NCI-H460 (cell line): ENCODE measurements around the gene KSR2. TPM values are rescaled to one million over a fixed set of nuclear protein-coding genes. Genes with fewer than 3 reads are reported as not detected.

Experiments
- DNase-seq: peaks from one replicate; pipeline ENCODE4 v3.0.0-alpha.2; 2016; ENCODE audit warnings: low read depth; ENCODE audit errors: extremely low read depth
- total RNA-seq: library from RNA; depleted of rRNA; stranded (reverse); fragments of >200 nt; shearing (Covaris generic); gene quantifications from 2 replicates; pipeline ENCODE4 v1.2.3, GENCODE V29; 2014; rRNA removed

Gene KSR2
- total RNA-seq, 1 experiment from 2014 or later, result not detected

DNA sequence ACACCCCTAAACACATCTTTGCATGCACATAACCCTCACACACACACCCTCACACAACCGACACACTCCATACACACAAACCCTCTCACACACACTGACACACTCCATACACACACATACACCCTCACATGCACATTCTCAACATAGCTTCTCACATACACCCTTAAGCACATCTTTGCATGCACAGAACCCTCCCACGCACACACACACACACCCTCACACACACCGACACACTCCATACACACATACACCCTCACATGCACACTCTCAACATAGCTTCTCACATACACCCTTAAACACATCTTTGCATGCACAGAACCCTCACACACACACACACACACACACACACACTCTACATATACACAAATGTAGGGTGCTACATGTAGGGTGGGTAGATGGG, 534.9 kb downstream of the KSR2 start:
- no peak for DNase-seq

DNA sequence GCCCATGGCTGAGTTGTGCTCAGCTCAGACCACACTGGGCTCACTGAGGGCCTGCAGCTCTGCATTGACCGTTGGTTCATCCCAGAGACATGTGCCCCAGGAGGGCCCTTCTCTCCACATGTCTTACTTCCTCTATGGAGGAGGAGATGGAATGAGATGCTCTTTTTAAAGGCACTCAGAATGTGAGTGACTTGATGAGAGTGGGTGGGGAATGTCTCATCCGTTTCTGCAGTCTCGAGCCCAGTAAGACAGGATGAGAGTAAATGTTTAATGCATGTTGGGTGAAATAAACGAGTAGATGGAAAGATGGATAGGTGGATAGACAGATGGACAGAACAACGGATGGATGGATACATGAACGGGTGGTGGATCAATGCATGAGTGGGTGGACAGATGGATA, 538.5 kb downstream of the KSR2 start:
- no peak for DNase-seq

DNA sequence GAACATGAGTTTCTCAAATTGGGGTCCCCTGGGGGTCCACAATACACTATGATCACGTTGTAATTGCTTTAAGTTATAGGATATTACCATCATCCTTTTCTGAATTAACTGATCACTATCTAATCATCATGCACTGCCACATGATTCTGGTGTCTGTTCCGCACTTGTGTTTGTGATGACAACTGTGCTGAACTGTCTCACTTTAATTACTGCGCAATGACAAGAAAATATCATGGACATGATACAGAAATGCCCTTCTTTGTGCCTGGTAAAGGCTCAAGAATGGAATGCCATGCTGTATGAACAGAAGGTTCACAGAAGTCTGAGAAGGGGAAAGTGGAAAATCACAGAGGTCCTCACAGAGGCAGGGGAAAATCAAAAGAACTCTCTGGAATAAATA, 541.6 kb downstream of the KSR2 start:
- DNase-seq, result no peak

DNA sequence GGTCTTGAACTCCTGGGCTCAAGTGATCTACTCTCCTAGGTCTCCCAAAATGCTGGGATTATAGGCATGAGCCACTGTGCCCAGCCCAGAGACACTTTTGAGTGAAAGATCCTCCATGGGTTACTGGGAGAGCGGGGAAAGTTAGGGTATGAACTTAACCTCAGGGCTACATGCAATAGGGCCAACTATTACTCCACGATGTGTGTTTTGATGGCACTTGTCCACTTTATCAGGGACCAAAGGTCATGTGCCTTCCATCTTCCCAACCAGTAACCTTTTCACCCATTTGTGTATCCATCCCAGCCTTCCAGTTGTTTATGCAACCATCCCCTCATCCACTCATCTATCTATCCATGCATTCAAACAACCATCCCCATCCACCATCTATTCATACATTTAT, 546.8 kb downstream of the KSR2 start:
- DNase-seq, result no peak

DNA sequence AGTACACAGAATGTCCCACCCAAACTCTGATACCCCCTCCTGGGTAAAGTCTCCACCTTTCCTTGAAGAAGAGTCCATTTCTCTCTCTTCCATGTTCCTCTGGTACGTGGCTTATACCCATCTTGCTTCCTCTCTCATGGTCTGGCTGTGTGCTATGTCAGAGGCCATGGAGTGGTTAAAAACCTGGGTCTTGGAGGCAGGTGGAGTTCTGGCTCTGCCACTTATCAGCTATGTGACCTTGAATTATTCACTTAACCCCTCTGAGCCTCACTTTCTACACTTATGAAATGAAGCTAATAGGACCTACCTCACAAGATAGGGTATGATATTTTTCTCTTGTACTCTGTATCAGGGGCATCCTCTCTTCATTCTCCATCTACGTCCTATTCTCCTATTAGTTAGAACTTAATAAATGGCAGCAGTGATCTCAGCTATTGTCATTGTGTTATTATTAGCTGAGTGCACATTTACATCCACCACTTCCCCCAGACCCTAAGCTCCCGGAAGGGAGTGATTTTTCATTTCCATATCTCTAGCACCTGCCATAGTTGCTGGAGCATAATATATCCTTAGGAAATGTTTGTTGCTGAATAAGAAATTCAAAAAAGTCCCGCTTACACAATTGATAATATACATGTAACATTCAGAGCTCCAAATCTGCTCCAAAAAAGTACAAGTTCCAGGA, 547.6 kb downstream of the KSR2 start:
- no peak for DNase-seq

DNA sequence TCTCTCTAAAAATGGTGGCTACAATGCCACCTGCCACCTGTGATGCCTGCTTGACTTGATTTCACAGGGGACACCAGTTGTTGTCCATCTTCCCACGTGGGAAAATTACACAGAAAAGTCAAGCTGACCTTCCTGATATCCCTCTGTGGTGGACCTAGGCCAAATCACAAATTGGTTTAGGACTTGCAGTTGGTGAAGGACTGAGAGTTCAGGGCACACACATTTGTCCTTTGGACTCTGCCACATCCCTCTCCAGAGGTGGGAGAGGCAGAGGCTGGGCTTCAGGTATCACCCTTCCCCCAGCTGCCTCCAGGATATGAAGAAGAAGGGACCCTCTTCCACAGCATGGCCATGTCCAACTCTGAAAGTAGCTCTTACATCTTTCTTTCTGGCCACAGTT, 551.8 kb downstream of the KSR2 start:
- no peak for DNase-seq

DNA sequence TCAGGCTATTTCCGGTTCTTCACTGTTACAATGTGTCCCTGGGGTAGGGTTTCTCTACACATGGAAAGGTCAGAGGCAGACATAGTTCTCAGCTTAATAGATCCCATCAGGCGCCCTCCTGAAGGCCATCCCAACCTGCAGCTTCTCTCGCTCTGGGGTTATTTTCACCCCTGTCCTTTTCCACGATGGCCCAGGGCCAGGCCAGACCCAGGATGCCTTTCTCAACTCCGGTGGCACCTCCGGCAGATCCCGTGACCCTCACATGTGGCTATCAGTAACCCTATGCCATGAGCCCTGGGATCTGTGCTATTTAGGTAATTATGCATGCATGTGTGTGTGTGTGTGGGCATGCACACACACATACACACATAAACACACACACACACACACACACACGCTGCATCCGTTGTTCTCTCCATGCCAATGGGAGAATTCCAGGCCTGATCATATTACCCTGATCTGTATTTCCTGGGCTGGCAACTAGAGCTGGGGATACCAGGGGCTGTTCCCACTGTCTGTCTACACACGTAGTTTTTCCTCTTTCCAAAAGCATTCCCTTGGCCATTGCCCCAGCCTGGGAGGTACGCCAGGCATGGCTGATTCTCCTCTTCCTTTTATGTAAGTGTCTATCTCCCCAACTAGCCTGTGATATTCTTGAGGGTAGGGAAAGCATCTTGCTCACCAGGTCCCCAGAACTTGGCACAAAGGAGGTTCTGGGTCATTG, 556.2 kb downstream of the KSR2 start:
- no peak for DNase-seq

DNA sequence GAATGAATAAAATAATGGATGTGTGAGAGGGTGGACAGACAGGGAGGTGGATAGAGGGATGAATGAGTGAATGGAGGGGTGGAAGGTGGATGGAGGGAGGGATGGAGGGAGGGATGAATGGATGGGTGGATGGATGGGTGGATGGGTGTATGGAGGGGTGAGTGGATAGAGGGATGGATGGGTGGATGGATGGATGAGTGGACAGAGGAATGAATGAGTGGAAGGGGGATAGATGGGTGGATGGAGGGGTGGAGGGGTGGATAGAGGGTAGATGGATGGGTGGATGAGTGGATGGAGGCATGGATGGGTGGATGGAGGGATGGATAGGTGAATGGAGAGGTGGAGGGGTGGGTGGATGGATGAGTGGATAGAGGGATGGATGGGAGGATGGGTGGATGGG, 559.5 kb downstream of the KSR2 start:
- no peak for DNase-seq

DNA sequence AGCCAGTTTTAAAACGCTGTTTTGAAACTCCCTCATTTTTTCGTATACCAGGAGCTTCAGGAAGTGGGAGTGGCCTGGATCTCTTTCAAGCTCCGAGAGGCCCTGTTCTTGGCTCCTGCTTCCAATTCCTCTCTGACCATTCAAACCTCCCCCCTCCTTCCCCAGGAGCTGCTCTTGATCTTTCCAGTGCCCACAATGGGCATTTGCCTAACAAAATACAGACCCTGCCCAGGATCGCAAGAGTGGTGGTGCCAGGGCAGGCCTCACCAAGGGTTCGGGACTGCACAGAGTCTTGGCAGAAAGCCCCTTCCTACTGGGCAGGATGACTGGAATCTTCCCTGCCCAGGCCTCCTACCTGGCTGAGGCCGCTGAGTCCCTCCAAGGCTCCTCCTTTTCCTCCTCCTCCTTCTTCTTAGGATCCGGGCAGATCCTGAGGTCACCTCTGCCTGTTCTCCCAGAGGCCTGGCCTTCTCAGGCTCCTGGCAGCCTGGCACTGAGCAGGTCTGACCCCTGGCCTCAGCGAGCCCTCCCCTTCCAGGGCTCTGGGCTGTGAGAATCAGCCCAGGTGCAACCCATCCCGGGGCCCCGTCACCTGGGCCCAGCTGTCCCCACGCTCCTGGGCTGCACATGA, 560.5 kb downstream of the KSR2 start:
- DNase-seq, result no peak

DNA sequence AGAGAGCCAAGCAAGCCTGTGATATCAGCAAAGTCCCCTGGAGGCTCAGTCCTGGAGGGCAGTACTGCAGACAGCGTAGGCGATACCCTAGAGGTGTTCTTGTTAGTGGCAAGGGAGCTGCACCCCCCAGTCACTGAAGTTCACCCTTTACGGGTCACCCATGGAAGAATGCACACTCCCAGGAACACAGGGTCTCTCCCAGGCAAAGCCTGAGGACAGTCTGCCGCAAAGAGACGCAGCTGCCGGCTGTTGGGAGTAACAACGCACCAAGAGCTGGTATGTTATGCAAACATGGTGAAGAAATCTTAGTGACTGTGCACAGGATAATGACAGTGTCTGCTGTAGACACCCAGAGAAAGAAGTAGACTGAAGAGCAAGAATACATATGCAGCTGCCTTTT, 563.9 kb downstream of the KSR2 start:
- DNase-seq, result no peak

DNA sequence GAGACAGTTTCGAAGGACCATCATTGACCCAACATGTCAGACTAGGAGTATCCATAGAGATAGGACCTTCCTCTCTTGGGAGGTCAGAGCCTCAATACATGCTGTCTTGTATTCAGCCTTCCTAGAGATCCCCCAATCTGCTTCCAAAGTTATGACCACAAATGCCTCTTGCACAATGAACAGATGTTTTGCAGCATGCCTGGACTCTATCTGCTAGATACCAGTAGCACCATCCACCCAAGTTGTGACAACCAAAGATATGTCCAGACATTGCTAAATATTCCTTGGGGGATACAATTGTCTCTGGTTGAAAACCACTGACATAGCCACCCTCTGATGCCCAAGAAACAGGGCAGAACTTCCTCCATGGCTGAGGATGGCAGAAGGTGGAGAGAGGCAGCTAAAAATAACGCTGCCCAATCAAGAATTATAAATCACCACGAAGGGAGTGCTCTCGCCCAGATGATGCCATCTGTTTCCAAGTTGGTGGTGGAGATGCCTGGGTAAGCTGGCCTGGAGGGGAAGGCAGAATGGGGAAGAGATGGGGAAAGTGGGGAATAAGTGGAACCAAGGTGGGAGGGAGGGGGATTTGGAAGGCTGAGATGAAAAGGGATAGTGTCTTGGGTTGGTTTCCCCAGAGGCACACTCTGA, 564.5 kb downstream of the KSR2 start:
- no peak for DNase-seq

DNA sequence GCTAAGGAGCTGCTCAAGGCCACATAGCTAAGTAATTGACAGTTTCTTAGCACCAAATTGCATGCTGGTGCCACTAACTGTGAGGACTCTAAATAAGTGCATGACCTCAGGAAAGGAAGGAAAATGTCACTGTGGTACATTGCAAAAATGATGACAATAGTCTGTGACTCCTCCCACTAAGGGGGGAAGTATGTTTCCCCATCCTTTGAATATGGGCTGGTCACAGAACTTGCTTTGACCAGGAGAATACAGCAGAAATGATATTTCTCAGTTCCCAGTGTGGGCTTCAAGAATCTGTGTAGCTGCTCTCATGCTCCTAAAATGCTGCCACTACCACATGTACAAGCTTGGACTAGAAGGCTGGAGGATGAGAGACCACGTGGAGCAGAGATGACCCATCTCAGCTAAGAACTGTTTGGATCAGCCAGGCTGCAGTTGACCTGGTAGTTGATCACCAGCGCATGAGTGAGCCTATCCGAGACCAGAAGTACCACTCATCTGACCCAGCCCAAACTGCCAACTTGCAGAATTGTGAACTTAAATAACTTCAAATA, 565.1 kb downstream of the KSR2 start:
- DNase-seq, result no peak

Other genes with a start within 250 kb of the KSR2 start
- gene RFC5, start 47.7 kb upstream of the KSR2 start, total RNA-seq, result 39.8 and 40.7 TPM in 2 replicates
- 105 and 111 TPM in 2 replicates for gene WSB2, start 92.2 kb upstream of the KSR2 start, total RNA-seq
- 14.1 and 20.4 TPM in 2 replicates for gene VSIG10, start 135.0 kb upstream of the KSR2 start, total RNA-seq
- 86.0 and 89.5 TPM in 2 replicates for gene PEBP1, start 167.1 kb upstream of the KSR2 start, total RNA-seq